ENCODE data around the gene ARHGEF6. TPM values are rescaled to one million over a fixed set of nuclear protein-coding genes. Genes with fewer than 3 reads are reported as not detected.

ARHGEF6 gene
- total RNA-seq, 1 donor from 2014 or later: 8.7 TPM

DNA sequence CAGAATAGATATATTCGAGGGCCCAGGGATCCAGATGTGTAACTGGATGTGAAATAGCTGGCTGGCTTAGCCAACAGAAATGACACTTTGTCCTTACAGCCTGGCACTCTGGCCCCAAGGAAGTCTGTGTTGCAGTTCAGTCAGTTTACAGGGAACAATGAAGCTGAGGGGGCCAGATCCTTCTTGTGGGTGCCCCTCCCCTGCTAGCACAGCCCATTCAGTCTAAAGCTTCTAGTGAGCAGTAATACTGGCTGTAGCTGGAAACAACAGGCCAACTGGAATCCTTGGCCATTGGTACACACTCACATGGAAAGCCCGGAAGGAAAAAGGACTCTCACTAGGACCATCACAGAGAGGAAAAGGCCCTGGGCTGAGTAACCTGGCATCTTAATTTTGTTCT lies 155.5 kb downstream of the ARHGEF6 start:
- H3K4me1 Mint-ChIP-seq (ENCODE audit: unreplicated experiment): no peaks in the 10 kb centered on the region
- DNase-seq (ENCODE audit: extremely low spot score, unreplicated experiment): no peak
- H3K27ac Mint-ChIP-seq (ENCODE audit: unreplicated experiment): no peak overlapping the region
- H3K9me3 Mint-ChIP-seq (ENCODE audit: unreplicated experiment): peaks cover 6% of the 10 kb centered on the region
- H3K36me3 Mint-ChIP-seq (ENCODE audit: unreplicated experiment): no peaks in the 10 kb centered on the region
- TF ChIP-seq, protein P1, sequence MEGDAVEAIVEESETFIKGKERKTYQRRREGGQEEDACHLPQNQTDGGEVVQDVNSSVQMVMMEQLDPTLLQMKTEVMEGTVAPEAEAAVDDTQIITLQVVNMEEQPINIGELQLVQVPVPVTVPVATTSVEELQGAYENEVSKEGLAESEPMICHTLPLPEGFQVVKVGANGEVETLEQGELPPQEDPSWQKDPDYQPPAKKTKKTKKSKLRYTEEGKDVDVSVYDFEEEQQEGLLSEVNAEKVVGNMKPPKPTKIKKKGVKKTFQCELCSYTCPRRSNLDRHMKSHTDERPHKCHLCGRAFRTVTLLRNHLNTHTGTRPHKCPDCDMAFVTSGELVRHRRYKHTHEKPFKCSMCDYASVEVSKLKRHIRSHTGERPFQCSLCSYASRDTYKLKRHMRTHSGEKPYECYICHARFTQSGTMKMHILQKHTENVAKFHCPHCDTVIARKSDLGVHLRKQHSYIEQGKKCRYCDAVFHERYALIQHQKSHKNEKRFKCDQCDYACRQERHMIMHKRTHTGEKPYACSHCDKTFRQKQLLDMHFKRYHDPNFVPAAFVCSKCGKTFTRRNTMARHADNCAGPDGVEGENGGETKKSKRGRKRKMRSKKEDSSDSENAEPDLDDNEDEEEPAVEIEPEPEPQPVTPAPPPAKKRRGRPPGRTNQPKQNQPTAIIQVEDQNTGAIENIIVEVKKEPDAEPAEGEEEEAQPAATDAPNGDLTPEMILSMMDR (IDR thresholded peaks at IDR 0.05): no peak
- H3K27me3 Mint-ChIP-seq (ENCODE audit: unreplicated experiment): no peaks in the 10 kb centered on the region
- no peak overlapping the region for H3K4me3 Mint-ChIP-seq (ENCODE audit: unreplicated experiment)

DNA sequence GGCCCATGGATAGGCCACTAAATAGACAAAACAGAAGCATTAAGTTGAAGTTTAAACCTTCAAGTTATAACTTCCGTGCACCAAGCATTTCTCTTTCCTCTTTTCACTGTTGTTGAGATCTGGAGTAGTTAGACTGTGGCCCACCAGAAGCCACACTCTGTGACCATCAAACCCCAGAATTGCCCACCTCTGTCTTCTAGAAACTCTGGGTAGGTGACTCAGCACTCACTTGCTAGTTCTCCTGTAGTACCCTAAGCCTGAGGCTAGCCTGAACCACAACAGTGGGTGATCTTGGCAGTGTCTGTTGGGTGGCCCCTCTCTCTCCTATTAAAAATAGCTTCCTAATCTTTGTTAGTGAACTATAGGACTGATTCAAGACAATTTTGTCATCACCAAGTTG lies 157.3 kb downstream of the ARHGEF6 start:
- Mint-ChIP-seq H3K27me3 (ENCODE audit: unreplicated experiment) (no peaks in the 10 kb centered on the region), H3K27ac (ENCODE audit: unreplicated experiment) (no peak overlapping the region), H3K9me3 (ENCODE audit: unreplicated experiment) (peaks cover 6% of the 10 kb centered on the region), H3K4me3 (ENCODE audit: unreplicated experiment) (no peak overlapping the region), H3K4me1 (ENCODE audit: unreplicated experiment) (no peaks in the 10 kb centered on the region), H3K36me3 (ENCODE audit: unreplicated experiment) (no peaks in the 10 kb centered on the region)
- TF ChIP-seq, protein P1 (IDR thresholded peaks at IDR 0.05): no peak
- DNase-seq (ENCODE audit: extremely low spot score, unreplicated experiment): no peak

GRCh38 chrX:136622568-136622967 lies 158.2 kb downstream of the ARHGEF6 start:
- TF ChIP-seq, protein P1 (IDR thresholded peaks at IDR 0.05): no peak
- DNase-seq (ENCODE audit: extremely low spot score, unreplicated experiment): no peak
- no peak overlapping the region for H3K4me3 Mint-ChIP-seq (ENCODE audit: unreplicated experiment)
- H3K4me1 Mint-ChIP-seq (ENCODE audit: unreplicated experiment): no peaks in the 10 kb centered on the region
- H3K36me3 Mint-ChIP-seq (ENCODE audit: unreplicated experiment): no peaks in the 10 kb centered on the region
- peaks cover 6% of the 10 kb centered on the region for H3K9me3 Mint-ChIP-seq (ENCODE audit: unreplicated experiment)
- no peaks in the 10 kb centered on the region for H3K27me3 Mint-ChIP-seq (ENCODE audit: unreplicated experiment)
- no peak overlapping the region for H3K27ac Mint-ChIP-seq (ENCODE audit: unreplicated experiment)

- H3K36me3 Mint-ChIP-seq (ENCODE audit: unreplicated experiment): no peaks in the 10 kb centered on the region
- TF ChIP-seq, protein P1 (IDR thresholded peaks at IDR 0.05): no peak
- no peaks in the 10 kb centered on the region for H3K4me1 Mint-ChIP-seq (ENCODE audit: unreplicated experiment)
- H3K4me3 Mint-ChIP-seq (ENCODE audit: unreplicated experiment): no peak overlapping the region
- H3K9me3 Mint-ChIP-seq (ENCODE audit: unreplicated experiment): peaks cover 6% of the 10 kb centered on the region
- H3K27ac Mint-ChIP-seq (ENCODE audit: unreplicated experiment): no peak overlapping the region
- no peaks in the 10 kb centered on the region for H3K27me3 Mint-ChIP-seq (ENCODE audit: unreplicated experiment)
- DNase-seq (ENCODE audit: extremely low spot score, unreplicated experiment): no peak
Measured at GRCh38 chrX:136620780-136621179, 160.0 kb downstream of the ARHGEF6 start.

- Mint-ChIP-seq H3K4me3 (ENCODE audit: unreplicated experiment) (no peak overlapping the region), H3K27me3 (ENCODE audit: unreplicated experiment) (no peaks in the 10 kb centered on the region), H3K9me3 (ENCODE audit: unreplicated experiment) (peaks cover 6% of the 10 kb centered on the region), H3K27ac (ENCODE audit: unreplicated experiment) (no peak overlapping the region), H3K4me1 (ENCODE audit: unreplicated experiment) (no peaks in the 10 kb centered on the region), H3K36me3 (ENCODE audit: unreplicated experiment) (no peaks in the 10 kb centered on the region)
- no peak for DNase-seq (ENCODE audit: extremely low spot score, unreplicated experiment)
- TF ChIP-seq, protein P1 (IDR thresholded peaks at IDR 0.05): no peak
Measured at GRCh38 chrX:136619899-136620505, 160.7 kb downstream of the ARHGEF6 start.
